ENCODE data around the gene EEF1AKMT1.

The EEF1AKMT1 gene

DNA sequence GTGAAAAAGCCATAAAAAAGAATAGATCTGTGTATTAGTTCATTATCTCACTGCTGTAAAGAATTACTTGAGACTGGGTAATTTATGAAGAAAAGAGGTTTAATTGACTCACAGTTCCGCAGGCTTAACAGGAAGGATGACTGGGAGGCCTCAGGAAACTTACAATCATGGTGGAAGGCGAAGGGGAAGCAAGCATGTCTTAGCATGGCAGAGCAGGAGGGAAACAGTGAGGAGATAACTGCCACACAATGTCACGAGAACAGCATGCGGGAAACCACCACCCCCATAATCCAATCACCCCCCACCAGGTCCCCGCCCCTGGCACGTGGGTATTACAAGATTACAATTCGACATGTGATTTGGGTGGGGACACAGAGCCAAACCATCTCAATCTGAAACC, 39.1 kb upstream of the EEF1AKMT1 start:
- Histone ChIP-seq H3K27ac (peak overlapping the region in 1 of 2 donors; percentile 69), H3K4me3 (no peak overlapping the region)
- TF ChIP-seq, protein P1, sequence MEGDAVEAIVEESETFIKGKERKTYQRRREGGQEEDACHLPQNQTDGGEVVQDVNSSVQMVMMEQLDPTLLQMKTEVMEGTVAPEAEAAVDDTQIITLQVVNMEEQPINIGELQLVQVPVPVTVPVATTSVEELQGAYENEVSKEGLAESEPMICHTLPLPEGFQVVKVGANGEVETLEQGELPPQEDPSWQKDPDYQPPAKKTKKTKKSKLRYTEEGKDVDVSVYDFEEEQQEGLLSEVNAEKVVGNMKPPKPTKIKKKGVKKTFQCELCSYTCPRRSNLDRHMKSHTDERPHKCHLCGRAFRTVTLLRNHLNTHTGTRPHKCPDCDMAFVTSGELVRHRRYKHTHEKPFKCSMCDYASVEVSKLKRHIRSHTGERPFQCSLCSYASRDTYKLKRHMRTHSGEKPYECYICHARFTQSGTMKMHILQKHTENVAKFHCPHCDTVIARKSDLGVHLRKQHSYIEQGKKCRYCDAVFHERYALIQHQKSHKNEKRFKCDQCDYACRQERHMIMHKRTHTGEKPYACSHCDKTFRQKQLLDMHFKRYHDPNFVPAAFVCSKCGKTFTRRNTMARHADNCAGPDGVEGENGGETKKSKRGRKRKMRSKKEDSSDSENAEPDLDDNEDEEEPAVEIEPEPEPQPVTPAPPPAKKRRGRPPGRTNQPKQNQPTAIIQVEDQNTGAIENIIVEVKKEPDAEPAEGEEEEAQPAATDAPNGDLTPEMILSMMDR (IDR thresholded peaks at IDR 0.05), result no peak
- DNase-seq (ENCODE audit: low spot score), result no peak

DNA sequence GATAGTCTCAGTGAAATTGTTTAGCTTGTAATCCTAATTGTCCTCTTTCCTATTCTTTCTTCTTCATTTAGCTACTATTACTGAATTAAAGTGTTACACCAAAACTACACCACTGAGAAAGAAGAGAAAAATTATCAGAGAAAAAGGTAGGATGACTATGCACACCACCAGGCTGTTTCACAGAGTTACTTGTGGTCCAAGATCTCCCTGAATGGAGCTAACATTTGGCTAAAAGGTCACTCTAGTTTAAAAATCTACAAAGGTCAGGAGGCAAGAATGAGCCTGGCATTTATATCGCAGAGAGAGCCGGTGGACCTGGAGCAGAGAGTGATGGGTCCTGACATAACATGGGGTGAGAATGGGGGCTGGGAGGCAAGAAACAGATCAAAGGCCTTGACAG, 37.0 kb upstream of the EEF1AKMT1 start:
- H3K27ac ChIP-seq, result no peak overlapping the region
- no peak for DNase-seq (ENCODE audit: low spot score)
- no peak overlapping the region for H3K4me3 ChIP-seq
- TF ChIP-seq, protein P1 (IDR thresholded peaks at IDR 0.05), result no peak

DNA sequence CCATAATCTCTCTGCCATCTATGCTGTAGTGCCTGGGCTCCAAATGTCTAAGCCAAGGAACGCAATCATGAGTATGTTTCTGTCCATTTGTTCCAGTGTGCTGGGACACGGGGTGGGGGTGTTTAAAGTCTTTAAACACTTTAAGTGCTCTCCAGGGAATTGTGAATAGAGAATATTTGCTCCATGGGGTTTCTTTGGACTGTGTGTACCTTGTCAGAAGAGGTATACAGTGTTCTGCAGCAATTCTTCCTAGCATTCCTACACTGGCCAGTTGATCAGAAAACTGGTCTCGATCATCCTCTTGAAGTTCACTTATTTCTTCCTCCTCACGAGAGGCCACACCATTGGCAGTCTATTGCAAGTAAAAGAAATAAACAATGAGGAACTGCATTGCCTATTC, 35.1 kb upstream of the EEF1AKMT1 start:
- no peak for DNase-seq (ENCODE audit: low spot score)
- TF ChIP-seq, protein P1 (IDR thresholded peaks at IDR 0.05), result no peak
- H3K27ac ChIP-seq, result no peak overlapping the region
- H3K4me3 ChIP-seq, result no peak overlapping the region

DNA sequence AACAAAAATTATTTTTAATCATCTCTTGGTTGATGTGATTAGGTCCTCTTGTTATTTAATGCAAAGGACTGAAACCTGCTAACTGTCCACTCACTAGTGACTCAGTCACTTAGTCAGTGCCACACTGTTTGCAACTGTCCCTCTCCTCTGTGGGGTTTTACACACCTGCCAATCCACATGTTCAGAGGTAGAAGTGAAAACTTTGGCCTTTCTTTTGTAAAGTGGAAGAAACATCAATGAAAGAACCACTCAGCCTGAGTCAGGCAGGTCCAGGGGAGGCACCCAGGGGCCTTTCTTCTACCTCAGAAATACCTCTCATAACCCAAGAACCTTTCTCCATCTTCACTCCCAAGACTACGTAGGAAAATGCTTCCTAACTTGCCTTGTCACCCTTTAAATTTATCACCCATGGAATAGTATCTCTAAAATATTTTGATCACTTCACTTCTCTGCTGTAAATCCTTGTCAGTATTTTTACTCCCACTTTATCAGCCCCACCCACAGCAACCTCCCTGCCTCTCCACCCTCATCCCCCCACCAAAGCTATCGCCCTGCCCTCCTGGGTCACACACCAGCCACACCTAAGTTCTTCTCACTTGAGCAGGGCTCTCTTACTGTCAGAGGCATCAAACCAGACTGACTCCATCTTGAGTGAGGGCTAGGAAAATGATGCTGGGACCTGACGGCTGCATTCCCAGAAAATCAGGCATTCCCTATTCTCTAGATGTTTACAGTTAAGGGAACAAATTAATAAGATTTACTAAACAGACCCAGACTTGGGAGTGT, 29.6 kb upstream of the EEF1AKMT1 start:
- TF ChIP-seq, protein P1 (IDR thresholded peaks at IDR 0.05), result no peak
- DNase-seq (ENCODE audit: low spot score), result no peak
- Histone ChIP-seq H3K4me3 (no peak overlapping the region), H3K27ac (no peak overlapping the region)

DNA sequence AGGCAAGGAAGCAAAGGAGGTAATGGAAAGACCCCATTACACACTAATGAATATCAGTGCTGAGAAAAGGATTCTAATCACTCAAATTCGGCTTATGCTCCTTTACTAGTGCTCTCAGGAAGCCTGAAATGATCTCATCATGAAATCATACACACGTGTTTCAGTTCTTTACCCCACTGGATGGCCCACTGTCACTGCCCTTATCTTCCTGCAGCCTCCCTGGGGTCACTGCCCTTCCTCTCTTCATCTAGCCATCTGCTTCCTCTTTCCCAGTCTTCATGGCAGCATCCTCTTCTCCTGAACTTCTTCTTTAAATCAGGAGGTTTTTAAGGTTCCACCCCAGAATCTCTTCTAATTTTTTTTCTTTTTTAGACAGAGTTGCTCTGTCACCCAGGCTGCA, 27.9 kb upstream of the EEF1AKMT1 start:
- no peak overlapping the region for H3K27ac ChIP-seq
- no peak overlapping the region for H3K4me3 ChIP-seq
- no peak for DNase-seq (ENCODE audit: low spot score)
- TF ChIP-seq, protein P1 (IDR thresholded peaks at IDR 0.05), result no peak

DNA sequence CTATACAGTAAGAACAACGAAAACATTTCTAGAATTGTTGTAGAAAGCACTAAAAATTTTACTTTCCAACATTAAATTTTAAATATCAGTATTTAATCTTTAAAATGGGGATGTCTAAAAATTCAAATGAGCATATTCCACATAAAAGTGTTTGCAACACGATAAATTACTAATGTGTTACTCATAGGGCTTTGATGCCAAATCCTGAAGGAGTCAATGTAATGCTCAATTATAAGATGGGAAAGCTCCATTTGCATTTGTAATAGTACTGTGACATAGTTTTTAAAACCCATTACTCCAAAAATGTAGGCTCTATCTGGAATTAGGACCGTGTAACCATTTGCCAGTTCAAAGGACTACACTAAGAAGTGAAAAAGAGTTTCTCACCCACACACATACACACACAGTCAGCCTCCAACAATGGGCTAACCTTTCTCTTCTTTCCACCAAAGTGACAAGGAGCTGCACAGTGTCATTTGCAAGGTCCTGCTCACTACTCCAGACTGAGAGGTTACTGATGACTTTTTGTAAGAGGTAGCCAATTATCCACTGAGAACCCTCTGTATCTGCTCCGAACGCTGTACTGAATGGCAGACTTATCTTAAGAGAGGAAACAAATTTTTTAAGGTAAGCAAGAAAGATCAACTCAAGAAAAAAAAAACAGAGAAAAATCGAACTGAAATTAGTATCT, 26.1 kb upstream of the EEF1AKMT1 start:
- TF ChIP-seq, protein P1 (IDR thresholded peaks at IDR 0.05), result no peak
- H3K4me3 ChIP-seq, result no peak overlapping the region
- DNase-seq (ENCODE audit: low spot score), result no peak
- no peak overlapping the region for H3K27ac ChIP-seq

DNA sequence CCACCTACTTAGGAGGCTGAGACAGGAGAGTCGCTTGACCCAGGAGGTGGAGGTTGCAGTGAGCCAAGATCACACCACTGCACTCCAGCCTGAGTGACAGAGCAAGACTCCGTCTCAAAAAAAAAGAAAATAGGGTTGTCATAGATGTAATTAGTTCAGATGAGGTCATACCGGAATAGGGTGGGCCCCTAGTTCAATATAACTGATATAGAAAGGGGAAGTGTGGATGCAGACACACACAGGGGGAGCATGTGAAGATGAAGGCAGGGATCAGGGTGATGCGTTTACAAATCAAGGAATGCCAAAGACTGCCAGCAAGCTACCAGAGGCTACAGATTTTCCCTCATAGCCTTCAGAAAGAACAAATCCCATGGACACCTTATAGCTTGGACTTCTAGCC, 24.3 kb upstream of the EEF1AKMT1 start:
- TF ChIP-seq, protein P1 (IDR thresholded peaks at IDR 0.05), result no peak
- no peak overlapping the region for H3K4me3 ChIP-seq
- DNase-seq (ENCODE audit: low spot score), result no peak
- no peak overlapping the region for H3K27ac ChIP-seq

All from coronary artery (tissue), 2 donors.